Panc1 (cell line): ENCODE measurements around the gene TLCD3B.

Source experiments
- CTCF ChIP-seq: fragments of 450-650 bp; IDR thresholded peaks from 2 replicates; pipeline ENCODE4 v1.5.1; 2017; ENCODE audit warnings: mild to moderate bottlenecking
- POLR2AphosphoS5 ChIP-seq: IDR thresholded peaks from 2 replicates; pipeline ENCODE4 v1.6.1; 2012; ENCODE audit warnings: mild to moderate bottlenecking, low read depth, low read length, moderate library complexity

- TF ChIP-seq POLR2AphosphoS5 (no peak), CTCF (no peak)
Measured at GRCh38 chr16:30033270-30033669, 2.2 kb upstream of the TLCD3B start.
